ENCODE data around the gene CCDC88C.
"Not testable (repeated sequence)": the region's sequence is repeated elsewhere in the genome, so short reads cannot be mapped to it uniquely, and the experiment has no call there.

Gene CCDC88C

DNA sequence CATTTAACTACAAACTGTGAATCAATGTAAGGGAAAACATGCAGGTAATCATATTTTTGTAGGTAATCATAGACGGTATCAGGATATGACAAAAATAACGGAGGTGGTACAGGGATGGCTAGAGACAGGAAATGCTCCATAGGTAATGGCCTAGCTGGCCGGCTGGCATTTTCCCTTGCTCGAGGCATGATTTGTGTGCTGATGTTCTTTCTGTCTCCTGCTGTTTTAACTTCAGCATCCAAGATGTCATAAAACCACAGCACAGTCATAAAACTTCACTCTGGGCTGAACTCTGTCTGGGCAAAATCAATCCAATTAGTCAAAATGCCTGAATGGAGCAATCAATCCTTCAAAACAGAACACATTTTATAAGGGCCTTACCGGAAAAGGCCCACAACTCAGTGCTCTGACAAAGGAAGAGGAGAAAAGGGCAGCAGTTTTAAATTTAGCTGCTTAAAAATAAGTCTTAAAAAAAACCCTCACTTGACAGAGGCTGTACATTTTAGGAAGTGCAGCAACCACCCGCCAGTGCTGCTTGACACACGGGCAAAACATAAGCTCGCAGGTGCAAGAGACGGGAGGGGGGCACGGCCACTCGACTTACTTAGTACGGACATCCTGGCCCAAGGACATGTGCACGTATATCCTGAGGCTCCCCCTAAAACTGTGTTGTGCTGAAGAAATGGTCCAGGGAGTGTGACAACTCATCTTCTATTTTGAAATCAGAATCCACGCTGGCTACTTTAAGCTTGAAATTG lies 132.7 kb downstream of the CCDC88C start:
- no peak for DNase-seq

DNA sequence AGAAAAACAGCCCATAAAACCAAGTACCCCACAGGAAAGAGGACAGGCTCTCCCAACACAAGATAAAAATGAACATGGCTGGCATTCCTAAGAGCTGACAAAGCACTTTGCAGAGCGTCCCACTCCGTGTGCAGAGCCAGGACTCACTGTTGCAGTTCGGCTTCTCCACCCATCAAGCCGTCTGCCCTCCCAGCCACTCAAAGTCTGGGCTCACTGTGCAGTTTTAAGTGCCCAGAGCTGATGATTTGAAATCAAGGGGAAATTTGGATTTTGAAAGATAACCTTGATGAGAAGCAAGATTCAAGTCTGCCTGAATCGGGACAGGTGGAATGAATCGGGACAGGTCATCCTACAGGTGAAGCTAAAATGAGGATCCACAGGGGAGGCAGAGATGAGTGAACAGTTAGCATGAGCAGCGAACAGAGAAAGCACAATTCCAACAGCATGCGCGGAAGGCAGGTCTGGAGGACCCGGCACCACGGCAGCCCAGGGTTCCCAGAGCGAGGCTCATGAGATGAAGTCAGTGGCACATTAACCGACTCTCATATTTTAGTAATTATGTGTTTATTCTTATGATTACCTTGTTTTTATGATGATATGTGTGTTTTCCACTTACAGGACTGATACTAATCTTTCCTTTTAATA lies 133.4 kb downstream of the CCDC88C start:
- peak; percentile 10 for DNase-seq

DNA sequence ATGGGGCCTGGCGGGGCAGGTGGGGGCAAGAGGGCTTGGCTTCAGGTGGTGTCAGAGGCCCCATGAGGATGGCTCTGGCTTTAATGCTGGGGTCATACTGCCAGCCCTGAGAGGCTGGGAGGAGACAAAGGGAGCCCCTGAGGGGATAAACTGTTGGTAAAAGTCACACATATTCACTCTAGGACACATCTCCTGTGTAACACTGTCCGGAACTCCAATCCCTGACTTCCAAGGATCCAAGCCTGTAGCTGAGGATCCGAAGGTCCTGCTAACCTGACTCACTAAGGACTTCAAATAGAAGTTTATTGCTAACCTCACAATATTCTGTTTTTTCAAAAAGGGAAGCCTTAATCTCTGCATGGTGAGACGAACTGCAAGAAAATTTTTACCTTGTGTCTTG lies 134.0 kb downstream of the CCDC88C start:
- no peak for DNase-seq

DNA sequence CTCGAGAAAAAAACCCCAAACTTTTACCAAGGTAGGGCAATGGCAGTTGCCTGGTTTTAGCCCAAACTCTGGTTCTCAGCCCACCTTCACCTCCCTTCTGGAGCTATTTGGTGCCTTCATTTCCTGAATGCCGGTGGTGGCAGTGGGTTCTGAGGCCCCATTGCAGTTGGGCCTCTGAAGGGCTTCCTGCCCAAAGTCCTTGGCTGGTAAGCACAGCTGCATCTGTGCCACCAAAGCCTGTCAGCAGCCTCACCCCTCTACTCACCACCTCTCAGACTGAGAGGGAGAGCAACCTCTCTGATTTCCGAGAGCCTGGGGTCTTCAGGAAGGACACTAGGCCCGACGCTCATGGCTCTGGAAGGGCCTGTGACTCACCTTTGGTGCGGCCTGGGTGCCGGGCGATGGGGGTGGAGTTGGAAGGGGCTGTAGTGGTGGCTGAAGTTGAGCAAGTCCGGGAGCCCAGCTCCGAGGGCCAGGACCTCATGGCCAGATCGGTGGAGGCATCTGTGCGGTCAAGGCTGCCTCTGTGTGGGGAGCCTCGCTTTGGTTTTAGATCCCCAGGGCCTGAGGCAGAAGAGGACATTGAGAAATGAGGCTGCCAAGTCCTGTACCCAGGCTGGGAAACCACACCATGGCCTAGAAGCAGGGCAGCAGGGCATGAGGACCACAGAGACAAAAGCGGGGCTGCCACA lies 134.5 kb downstream of the CCDC88C start:
- no peak for DNase-seq

DNA sequence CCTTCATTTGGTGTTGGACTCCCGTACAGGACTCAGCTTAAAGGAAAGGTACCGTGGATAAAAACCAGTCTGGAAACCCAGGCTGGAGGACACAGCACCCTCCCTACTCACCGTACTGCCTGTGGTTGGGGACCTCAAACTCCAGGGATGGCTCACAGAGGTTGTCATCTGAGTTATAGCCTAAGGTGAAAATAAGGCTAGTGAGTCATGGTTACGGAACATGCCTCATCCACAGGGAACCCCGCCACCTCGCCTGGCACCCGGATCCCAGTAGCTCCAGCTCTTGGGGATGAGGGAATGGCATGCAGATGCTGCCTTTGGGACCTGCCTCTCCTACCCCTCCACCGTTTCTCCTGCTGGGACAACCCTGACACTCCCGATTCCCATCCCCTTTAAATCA lies 136.3 kb downstream of the CCDC88C start:
- DNase-seq = peak; percentile 27

DNA sequence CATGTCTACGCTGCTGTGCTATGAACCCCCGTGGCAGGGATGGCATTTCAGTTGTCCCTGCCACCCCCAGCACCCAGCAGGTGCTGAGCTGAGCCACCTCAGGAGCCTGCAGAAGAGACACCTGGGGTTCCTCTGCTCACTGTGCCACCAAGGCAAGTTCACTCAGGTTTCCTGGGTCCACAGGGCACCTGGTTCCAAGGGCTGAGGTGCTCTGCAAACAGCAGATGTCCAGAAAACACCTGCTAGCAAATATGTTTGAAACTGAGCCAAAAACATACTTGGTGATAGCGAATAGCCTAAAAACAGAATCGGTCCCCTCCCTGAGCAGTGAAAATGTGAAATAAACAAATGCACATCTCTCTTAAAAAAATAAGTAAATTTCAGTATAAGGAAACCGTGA lies 137.5 kb downstream of the CCDC88C start:
- DNase-seq = no peak

DNA sequence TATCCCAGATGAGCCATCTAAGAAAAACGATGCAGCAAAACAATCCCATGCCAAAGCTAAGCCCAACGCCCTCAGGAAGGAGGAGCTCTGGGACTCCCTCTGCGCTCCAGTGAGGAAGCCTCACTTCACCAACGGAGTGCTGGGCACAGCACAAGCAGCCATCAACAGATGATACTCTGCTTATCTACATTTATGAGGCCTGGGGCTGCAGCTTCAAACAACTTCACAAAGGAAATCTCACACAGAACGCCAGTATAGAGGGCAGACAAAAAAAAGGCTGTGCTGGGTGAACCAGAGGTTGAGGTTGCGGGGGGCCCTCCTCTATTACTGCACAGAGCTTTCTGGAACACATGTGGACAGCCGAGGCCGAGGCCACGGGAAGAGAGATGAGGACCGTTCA lies 138.3 kb downstream of the CCDC88C start:
- DNase-seq = no peak

DNA sequence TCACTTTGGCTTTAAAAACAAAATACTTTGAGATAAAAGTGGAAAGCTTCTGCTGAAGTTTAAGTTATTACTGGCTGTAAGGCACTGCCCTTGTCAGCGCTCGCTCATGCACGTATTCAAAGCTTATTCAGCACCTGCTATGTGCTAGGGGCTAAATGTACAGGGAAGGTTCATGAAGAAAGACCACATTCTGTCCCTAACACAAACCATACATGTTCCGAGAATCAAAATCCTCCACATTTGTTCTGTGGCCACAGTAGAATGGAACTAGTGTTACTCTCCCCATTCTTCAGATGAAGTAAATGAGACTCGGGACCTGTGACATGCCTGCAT lies 139.3 kb downstream of the CCDC88C start:
- no peak for DNase-seq

DNA sequence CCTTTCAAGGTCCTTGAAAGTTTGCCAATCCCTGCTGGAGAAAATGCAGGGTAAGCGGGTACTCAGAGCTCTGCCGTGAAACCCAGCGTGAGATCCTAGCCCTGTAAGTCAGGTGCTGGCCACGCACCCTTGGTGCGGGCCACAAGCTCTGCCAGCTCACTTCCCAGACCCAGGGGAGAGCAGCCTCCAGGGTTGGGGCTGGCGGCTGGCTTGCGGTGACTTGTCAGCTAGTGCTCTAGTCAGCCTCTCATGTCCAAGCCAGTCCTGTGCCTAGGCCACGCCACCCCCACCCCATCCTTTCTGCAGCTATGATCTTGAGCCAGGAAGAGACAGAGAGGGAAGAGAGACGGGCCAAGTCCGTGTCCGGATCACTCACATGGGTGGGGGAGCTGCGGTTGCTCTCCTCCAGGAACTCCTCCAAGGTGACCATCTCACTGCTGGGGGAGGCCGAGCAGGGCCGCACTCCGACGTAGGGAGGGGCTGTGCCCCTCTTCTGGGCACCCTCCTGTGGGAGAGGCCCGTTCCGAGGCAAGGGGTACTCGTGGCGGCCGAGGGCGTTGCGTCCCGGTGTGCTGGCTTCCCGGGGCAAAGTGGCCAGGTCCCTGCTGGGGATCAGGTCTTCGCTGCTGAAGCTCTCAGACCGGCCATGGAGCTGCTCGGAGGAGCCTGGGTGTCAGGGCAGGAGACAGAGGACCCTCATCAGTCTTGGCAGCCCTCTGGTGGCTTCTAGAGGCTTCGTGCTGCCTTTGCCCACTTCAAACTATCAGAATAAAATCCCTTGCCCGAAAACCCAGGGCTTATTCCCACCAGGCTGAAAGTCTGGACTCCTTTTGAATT lies 139.9 kb downstream of the CCDC88C start:
- DNase-seq = no peak

DNA sequence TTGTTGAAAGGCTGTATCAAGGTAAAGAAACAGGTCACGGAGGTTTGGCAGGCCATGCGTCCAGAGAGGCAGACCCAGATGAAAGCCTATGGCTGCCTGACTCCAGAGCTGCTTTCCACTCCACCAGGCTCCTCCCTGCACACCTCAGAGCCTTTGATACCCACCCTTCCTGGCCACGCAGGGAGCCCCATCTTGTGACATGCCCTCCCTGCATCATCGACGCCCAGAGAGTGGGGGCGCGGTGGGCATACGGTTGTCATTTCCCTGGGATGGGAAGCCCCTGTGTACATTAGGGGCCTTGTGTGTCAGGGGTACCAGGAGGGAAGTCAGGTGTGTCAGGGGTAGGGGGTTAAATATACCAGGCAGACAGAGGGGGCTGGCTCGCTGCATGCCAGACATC lies 142.8 kb downstream of the CCDC88C start:
- no peak for DNase-seq

DNA sequence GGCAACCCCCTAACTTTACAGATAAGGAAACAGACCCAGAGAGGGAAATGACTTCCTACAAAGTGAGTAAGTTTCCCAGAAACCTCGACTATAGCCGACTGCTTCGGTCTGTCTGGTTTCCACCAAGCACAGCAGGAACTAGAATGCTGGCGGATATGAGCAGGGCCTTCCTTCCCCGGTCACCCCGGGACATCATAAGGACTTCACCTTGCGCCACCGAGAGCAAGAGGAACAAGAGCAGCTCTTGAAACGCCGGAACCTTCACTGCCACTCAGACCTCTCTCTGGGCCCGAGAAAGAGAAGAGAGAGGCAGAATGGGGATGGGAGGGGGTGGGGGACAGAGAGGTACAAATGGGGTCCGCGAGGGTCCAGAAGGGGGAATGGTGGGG lies 143.7 kb downstream of the CCDC88C start:
- DNase-seq = no peak

DNA sequence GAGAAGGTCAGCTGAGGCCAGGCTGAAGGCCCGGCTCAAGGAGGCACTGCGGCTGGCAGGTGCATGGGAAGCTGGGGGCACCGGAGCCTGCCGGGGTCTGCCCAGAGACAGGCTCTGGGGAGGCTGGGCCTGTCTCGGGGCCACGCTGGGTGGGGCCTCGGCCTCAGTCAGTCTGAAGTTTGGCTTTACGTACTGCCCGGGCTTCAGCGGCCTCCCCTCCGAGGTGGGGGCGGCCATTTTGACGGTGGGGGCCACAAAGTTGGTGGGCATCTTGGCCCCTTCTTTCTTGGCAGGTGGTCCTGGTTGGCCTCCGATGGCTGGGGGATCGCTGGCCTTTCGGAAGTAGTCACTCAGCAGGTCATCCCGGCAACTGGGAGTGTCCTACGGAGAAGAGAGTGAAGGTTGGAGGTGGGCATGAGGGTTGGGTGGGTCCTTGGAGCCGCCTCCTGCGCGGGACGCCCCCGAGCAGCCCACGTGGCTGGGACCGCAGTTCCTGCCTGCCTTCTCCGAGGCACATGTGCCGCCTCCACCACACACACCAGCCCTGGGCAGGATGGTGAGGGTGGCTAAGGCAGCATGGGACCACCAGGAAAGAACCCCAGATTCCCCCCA lies 144.2 kb downstream of the CCDC88C start:
- DNase-seq = no peak

DNA sequence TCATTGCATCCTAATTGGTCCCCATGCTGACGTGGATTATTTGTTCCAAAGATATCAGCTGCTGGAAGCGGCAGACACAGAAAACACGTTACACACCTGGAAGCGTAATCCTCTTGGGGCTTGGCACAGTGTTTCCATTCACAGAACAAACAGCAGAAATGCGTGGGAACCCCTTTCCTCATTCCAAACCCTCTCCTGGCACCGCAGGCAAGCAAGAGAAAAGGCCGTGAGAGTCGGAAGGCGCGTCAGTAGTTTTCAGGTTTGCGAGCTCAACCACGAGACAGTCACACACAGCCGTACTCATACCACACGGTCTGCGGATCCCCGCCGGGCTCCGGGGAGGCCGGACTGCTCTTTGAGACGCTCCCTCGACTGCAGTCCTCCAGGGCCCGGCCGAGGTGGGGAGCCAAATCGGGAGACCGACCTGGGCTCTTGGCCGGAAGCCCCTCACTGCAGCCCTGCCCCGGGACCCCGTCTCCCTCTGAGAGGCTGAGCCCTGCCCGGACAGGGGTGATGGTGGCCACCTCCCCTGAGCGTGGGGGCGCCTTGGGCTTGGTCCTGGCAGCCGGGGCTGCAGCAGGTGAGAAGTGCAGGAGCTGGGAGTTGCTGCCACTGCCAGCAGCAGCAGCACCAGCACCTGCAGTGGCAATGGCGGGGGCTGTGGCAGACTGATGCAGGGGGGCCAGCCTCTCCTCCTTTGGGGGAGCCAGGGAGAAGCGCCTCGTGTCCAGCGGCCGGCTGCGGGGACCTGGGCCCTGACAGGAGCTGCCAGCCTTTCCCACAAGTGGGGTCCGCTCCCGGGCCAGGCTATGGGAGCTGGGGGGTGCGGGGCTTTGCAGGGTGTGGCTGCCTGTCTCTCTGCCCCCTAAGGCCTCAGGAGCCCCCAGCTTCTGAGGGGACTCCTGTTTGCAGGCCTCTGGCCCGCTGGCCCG lies 145.0 kb downstream of the CCDC88C start:
- no peak for DNase-seq

DNA sequence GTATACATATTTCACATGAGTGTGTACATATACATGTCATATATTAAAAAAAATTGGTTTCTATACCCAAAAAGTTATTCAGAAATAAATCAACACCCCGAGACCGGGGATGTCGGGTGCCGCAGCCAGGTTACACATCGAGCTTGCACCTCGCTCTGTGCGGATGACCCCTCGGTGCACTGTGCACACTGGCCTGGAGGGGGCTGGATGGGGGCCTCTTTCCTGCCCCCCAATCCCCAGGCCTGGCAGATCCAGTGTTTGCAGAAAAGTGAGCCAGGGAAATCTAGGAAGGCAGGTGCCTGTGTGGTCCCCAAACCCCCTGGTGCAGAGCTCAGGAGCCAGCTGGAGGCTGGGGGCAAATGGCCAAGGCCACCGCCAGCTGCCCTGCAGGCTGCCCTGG lies 146.0 kb downstream of the CCDC88C start:
- no peak for DNase-seq

DNA sequence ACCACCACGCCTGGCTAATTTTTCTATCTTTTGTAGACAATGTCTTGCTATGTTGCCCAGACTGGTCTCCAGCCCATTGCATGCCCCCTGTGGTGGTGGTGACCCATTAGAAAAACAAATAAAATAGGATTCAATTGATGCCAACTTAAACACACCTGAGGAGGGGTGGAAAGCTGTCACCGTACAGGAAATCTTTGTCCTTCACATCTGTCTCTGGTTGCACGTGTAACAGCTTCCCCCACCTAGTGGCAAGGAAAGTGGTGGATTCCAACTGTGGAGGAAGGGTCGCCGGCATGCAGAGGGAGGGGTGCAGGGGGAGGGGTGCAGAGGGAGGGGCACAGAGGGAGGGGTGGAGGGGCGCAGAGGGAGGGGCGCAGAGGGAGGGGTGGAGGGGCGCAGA lies 147.0 kb downstream of the CCDC88C start:
- no peak for DNase-seq

DNA sequence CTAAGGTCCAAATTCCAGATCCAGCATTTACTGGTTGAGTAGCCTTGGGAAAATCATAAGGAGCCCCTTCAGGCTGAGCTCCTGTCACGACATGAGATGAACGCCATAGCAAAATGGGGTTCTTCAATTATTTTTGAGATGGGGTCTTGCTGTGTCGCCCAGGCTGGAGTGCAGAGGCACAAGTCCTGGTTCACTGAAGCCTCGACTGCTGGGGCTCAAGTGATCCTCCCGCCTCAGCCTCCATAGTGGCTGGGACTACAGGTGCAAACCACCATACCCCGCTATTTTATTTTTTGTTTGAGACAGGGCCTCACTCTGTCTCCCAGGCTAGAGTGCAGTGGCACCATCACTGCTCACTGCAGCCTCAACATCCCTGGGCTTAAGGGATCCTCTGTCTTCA lies 147.4 kb downstream of the CCDC88C start:
- no peak for DNase-seq

DNA sequence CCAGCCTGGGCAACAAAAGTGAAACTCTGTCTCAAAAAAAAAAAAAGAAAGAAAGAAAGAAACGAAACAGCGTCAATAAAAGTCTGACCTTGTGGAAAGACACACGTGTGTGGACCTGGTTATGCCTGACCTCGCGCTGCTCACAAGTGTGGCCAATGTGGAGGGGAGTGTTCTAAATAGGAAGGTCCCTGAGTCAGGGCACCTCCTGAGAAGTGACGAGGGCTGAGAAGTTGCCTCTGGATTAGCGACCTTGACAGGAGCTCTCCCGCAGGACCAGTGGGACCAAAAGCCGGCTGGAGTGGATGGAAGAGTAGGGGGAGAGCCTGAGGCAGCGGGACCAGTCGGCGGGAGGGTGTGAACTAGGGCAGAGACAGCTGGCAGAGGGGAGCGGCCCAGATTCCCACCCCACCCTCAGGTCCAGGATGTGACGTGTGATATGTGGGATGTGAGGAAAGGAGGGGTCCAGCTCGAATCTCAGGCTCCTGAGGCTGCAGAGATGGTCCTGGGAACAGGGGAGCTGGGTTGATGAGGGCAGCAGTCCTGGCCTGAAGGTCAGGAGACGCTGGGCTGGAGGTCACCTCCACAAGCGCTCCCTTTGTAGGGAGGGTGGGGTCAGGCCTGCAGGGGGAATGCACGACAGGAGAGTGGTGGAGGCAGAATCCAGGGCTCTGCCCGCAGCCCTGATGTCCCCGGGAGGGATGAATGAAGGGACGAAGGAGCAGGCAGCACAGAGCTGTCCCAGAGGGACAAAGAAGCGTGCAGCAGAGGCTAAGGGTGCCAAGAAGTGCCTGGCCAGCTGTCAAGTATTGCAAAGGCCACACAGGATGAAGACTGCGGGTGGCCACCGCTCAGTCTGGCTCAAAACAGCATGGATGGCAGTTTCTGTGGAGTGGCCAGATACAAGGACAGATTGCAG lies 148.3 kb downstream of the CCDC88C start:
- DNase-seq = no peak

DNA sequence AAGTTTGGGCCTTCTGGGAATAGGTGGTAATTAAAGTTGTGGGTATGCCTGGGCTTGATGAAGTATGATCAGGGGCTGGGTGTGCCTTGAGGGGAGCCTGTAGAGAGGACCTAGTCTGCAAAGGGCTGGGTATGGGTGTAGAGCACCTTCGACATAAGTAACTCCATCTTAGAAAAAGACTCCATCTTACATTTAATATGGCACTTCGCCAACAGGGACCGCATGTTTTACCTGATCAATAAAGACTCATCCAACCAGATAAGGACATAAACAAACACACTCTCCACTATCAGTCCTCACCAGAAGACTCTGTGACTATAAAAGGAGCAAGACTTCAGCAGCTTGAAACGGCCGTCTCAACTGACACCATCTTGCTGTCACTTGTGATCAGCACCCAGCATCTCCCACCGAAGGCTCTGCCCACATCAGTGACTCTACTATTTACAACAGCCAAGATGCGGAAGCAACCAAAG lies 149.6 kb downstream of the CCDC88C start:
- DNase-seq = no peak

DNA sequence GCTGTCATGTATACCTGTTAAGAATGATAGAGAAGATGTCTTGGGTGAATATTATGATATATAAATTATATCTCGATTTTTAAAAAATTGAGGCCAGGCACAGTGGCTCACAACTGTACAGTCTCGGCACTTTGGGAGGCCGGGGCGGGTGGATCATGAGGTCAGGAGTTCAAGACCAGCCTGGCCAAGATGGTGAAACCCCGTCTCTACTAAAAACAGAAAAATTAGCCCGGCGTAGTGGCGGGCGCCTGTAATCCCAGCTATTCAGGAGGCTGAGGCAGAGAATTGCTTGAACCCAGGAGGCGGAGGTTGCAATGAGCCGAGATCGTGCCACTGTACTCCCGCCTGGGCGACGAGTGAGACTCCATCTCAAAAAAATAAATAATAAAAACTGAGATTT lies 151.3 kb downstream of the CCDC88C start:
- DNase-seq = not testable (repeated sequence)

DNA sequence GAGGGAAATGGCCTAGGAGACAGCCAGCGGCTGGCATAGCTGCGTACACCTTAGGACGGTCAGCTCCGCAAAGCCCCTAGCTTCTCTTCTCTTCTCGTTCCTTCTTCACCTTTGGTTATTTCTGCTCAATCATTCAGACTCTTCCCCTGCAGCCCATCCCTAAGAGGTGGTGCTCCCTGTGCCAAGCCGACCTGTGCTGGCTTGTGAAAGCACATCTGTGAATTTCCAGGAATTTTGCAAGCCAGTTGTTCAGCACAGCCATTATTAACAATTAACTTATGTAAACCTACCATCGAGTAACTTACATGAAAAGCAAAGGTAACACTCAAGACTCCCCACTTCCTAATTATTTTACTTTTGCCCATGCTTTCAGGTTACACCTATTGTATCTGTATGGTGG lies 152.2 kb downstream of the CCDC88C start:
- DNase-seq = no peak

All from T1000 (cell line).